Sigmoid colon (tissue), 3 donors: ENCODE measurements around the gene IRF2.

Source experiments
- POLR2A ChIP-seq, 2 donors: fragments of 450-650 bp; IDR thresholded peaks; one replicate each; pipeline ENCODE4 v1.6.1; 2016; ENCODE audit warnings: antibody characterized with exemption in 2 of 2, mild to moderate bottlenecking in 2 of 2, moderate library complexity in 2 of 2
- TF ChIP-seq, protein P1 (sequence below), 4 experiments: fragments of 450-650 bp in 3 of 4; fragments of 200-600 bp in 1 of 4; IDR thresholded peaks; one replicate each; pipeline ENCODE4 v1.5.1; 2016 to 2019; ENCODE audit warnings: antibody characterized with exemption in 4 of 4, mild to moderate bottlenecking in 3 of 4, moderate library complexity in 2 of 4

DNA sequence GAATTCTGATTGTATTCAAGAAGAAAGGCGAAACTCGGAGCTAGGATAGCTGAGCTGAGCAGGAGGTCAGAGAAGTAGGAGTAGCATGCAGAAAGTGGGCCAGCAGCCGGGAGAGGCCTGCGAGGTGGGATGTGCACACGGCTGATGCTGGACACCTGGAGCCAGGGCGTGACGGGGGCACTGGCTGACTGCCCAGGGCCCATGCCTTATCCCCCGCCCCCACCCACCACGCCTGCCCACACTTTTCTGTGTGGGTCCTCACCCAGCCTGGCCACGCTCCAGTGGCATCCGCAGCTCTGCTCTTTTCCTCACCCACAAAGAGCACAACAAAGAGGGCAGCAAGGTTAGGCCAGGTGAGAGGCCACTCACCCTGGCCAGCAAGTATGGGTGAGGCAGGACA is 30.0 kb upstream of the IRF2 start:
- TF ChIP-seq, protein P1, sequence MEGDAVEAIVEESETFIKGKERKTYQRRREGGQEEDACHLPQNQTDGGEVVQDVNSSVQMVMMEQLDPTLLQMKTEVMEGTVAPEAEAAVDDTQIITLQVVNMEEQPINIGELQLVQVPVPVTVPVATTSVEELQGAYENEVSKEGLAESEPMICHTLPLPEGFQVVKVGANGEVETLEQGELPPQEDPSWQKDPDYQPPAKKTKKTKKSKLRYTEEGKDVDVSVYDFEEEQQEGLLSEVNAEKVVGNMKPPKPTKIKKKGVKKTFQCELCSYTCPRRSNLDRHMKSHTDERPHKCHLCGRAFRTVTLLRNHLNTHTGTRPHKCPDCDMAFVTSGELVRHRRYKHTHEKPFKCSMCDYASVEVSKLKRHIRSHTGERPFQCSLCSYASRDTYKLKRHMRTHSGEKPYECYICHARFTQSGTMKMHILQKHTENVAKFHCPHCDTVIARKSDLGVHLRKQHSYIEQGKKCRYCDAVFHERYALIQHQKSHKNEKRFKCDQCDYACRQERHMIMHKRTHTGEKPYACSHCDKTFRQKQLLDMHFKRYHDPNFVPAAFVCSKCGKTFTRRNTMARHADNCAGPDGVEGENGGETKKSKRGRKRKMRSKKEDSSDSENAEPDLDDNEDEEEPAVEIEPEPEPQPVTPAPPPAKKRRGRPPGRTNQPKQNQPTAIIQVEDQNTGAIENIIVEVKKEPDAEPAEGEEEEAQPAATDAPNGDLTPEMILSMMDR (IDR thresholded peaks at IDR 0.05): no peak
- no peak for TF ChIP-seq POLR2A (IDR thresholded peaks at IDR 0.05)
